Neural crest cell (in vitro differentiated cells): ENCODE results near the gene AIG1. TPM values are rescaled to one million over a fixed set of nuclear protein-coding genes. Genes with fewer than 3 reads are reported as not detected.

ENCODE experiments used
- DNase-seq: peaks from one replicate; pipeline ENCODE4 v3.0.0; 2021; ENCODE audit warnings: low read depth, mixed read lengths, low spot score
- H3K27ac Mint-ChIP-seq: one replicate; pipeline ENCODE4 v1.8.0; 2021; ENCODE audit warnings: mild to moderate bottlenecking, mixed read lengths; ENCODE audit not compliant: unreplicated experiment
- H3K27me3 Mint-ChIP-seq: 2 replicates; pipeline ENCODE4 v1.8.0; 2021; ENCODE audit warnings: low read depth, mild to moderate bottlenecking, mixed read lengths
- H3K36me3 Mint-ChIP-seq: 2 replicates; pipeline ENCODE4 v1.8.0; 2021; ENCODE audit warnings: low read depth, mild to moderate bottlenecking, mixed read lengths
- H3K4me1 Mint-ChIP-seq: 2 replicates; pipeline ENCODE4 v1.8.0; 2021; ENCODE audit warnings: mixed read lengths
- H3K4me3 Mint-ChIP-seq: one replicate; pipeline ENCODE4 v1.8.0; 2021; ENCODE audit warnings: mild to moderate bottlenecking, mixed read lengths
- H3K9me3 Mint-ChIP-seq: 2 replicates; pipeline ENCODE4 v1.8.0; 2021; ENCODE audit warnings: mixed read lengths
- CTCF ChIP-seq: fragments of 200-600 bp; sonication (generic); conservative IDR thresholded peaks from 2 replicates; pipeline ENCODE4 v1.5.0; 2021; ENCODE audit warnings: antibody characterized with exemption, mild to moderate bottlenecking
- total RNA-seq: library from RNA; stranded (reverse); gene quantifications from 2 replicates; pipeline ENCODE4 v1.2.1, GENCODE V29; 2021

The AIG1 gene
- total RNA-seq, 1 donor from 2014 or later, result 22.9 TPM

GRCh38 chr6:143090314-143091044, 29.8 kb downstream of the AIG1 start:
- peaks cover 13% of the 10 kb centered on the region for H3K4me1 Mint-ChIP-seq
- H3K4me3 Mint-ChIP-seq, result no peak overlapping the region
- peaks cover 4% of the 10 kb centered on the region for H3K9me3 Mint-ChIP-seq
- peaks cover 5% of the 10 kb centered on the region for H3K27me3 Mint-ChIP-seq
- H3K27ac Mint-ChIP-seq, result no peak overlapping the region
- no peak for TF ChIP-seq CTCF
- no peak for DNase-seq
- H3K36me3 Mint-ChIP-seq, result peaks cover 6% of the 10 kb centered on the region

- Mint-ChIP-seq H3K27me3 (peaks cover 5% of the 10 kb centered on the region), H3K27ac (no peak overlapping the region), H3K4me1 (peaks cover 13% of the 10 kb centered on the region), H3K36me3 (no peaks in the 10 kb centered on the region), H3K4me3 (no peak overlapping the region), H3K9me3 (peaks cover 4% of the 10 kb centered on the region)
- no peak for DNase-seq
- no peak for TF ChIP-seq CTCF
Observed at GRCh38 chr6:143092768-143093167, 32.1 kb downstream of the AIG1 start.

DNA sequence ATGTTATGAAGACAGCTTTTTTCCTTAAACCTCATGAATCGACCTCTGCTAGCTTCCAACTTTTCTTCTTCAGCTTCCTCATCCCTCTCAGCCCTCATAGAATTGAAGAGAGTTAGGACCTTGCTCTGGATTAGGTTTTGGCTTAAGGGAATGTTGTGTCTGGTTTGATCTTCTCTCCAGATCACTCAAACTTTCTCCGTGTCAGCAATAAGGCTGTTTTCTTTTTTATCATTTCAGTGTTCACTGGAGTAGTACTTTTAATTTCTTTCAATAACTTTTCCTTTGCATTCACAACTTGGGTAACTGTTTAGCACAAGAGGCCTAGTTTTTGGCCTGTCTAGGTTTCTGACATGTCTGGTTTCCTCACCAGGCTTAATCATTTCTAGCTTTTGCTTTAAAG, 32.6 kb downstream of the AIG1 start:
- Mint-ChIP-seq H3K4me1 (peaks cover 9% of the 10 kb centered on the region), H3K27me3 (peaks cover 5% of the 10 kb centered on the region), H3K27ac (no peak overlapping the region), H3K4me3 (no peak overlapping the region), H3K36me3 (no peaks in the 10 kb centered on the region), H3K9me3 (peaks cover 3% of the 10 kb centered on the region)
- DNase-seq, result no peak
- TF ChIP-seq CTCF, result no peak

DNA sequence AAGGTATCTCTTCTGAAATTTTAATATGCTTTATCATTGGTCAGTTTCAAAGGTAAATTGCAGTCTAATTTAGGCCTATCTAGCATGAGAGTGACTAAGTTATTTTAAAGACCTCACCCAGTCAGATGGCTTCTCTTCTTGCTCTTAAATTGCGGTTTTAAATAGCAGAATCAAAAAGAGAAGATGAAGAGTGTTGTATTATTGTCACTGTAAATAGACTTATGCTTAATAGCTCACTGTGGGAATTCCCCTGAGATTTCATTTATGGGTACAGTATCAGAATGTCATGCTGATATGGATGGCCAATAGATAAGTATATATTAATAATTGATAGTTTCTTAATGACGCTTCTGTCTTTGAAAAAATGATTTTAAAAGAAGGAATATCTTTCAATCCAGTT, 35.7 kb downstream of the AIG1 start:
- no peak for DNase-seq
- no peak overlapping the region for H3K4me3 Mint-ChIP-seq
- no peaks in the 10 kb centered on the region for H3K9me3 Mint-ChIP-seq
- TF ChIP-seq CTCF, result no peak
- peaks cover 9% of the 10 kb centered on the region for H3K4me1 Mint-ChIP-seq
- H3K27ac Mint-ChIP-seq, result no peak overlapping the region
- H3K36me3 Mint-ChIP-seq, result no peaks in the 10 kb centered on the region
- H3K27me3 Mint-ChIP-seq, result peaks cover 18% of the 10 kb centered on the region

GRCh38 chr6:143097224-143097795, 36.6 kb downstream of the AIG1 start:
- no peak for DNase-seq
- Mint-ChIP-seq H3K4me1 (peaks cover 9% of the 10 kb centered on the region), H3K9me3 (no peaks in the 10 kb centered on the region), H3K27me3 (peaks cover 19% of the 10 kb centered on the region), H3K36me3 (no peaks in the 10 kb centered on the region), H3K4me3 (no peak overlapping the region), H3K27ac (no peak overlapping the region)
- TF ChIP-seq CTCF, result no peak
